Fibroblast of lung (primary cell): ENCODE data around the gene MS4A10.

Experiments used
- EZH2 ChIP-seq: IDR thresholded peaks from 2 replicates; pipeline ENCODE4 v1.5.1; 2012; ENCODE audit warnings: low read length, control low read depth, mild to moderate bottlenecking; ENCODE audit errors: missing control alignments
- TF ChIP-seq, protein P1 (sequence below), 2 donors: IDR thresholded peaks in 1 of 2; conservative IDR thresholded peaks in 1 of 2; 1 replicate in 1 of 2; 2 replicates in 1 of 2; pipeline ENCODE4 v1.5.1; 2011 to 2012; ENCODE audit warnings: low read length in 2 of 2, control low read depth in 1 of 2, inconsistent platforms in 1 of 2, low read depth in 1 of 2, mild to moderate bottlenecking in 1 of 2

GRCh38 chr11:60816590-60817157 lies 31.5 kb downstream of the MS4A10 start:
- TF ChIP-seq, protein P1, sequence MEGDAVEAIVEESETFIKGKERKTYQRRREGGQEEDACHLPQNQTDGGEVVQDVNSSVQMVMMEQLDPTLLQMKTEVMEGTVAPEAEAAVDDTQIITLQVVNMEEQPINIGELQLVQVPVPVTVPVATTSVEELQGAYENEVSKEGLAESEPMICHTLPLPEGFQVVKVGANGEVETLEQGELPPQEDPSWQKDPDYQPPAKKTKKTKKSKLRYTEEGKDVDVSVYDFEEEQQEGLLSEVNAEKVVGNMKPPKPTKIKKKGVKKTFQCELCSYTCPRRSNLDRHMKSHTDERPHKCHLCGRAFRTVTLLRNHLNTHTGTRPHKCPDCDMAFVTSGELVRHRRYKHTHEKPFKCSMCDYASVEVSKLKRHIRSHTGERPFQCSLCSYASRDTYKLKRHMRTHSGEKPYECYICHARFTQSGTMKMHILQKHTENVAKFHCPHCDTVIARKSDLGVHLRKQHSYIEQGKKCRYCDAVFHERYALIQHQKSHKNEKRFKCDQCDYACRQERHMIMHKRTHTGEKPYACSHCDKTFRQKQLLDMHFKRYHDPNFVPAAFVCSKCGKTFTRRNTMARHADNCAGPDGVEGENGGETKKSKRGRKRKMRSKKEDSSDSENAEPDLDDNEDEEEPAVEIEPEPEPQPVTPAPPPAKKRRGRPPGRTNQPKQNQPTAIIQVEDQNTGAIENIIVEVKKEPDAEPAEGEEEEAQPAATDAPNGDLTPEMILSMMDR (conservative IDR thresholded peaks at IDR 0.05 in 1 of 2, IDR thresholded peaks at IDR 0.05 in 1 of 2; ENCODE audit: low read depth in 1 of 2, low read length in 2 of 2) = no peak
- TF ChIP-seq EZH2 = no peak
